SK-N-SH treated with all-trans-retinoic acid at 6 μM for 48 hours (cell line): Measurements from ENCODE around the gene ANAPC15.

Source experiments
- ATAC-seq: fragments of 200-7000 bp; cut with Tn5 transposase; 3 replicates; pipeline ENCODE4 v1.9.1; 2020; ENCODE audit warnings: mild to moderate bottlenecking, moderate library complexity
- BACH2 ChIP-seq: fragments of 250-450 bp; sonication (Bioruptor Pico); IDR thresholded peaks from 2 replicates; pipeline ENCODE4 v1.9.0; 2021; ENCODE audit warnings: mild to moderate bottlenecking, borderline replicate concordance
- CREB5 ChIP-seq: fragments of 250-450 bp; sonication (Bioruptor Pico); IDR thresholded peaks from 2 replicates; pipeline ENCODE4 v1.5.1; 2020; ENCODE audit warnings: low read depth, mild to moderate bottlenecking, moderate library complexity
- CSDC2 ChIP-seq: fragments of 250-450 bp; sonication (Bioruptor Pico); IDR thresholded peaks from 2 replicates; pipeline ENCODE4 v1.5.0; 2020; ENCODE audit warnings: mild to moderate bottlenecking, moderate library complexity
- ESRRG ChIP-seq: fragments of 250-450 bp; sonication (Bioruptor Pico); IDR thresholded peaks from 2 replicates; pipeline ENCODE4 v1.6.1; 2021; ENCODE audit warnings: mild to moderate bottlenecking
- GLIS3 ChIP-seq: fragments of 250-450 bp; sonication (Bioruptor Pico); IDR thresholded peaks from 2 replicates; pipeline ENCODE4 v1.5.0; 2020; ENCODE audit warnings: mild to moderate bottlenecking, moderate library complexity
- ISL1 ChIP-seq: fragments of 250-450 bp; sonication (Bioruptor Pico); IDR thresholded peaks from 2 replicates; pipeline ENCODE4 v2.1.2; 2022; ENCODE audit warnings: mild to moderate bottlenecking, moderate library complexity
- OSR1 ChIP-seq: fragments of 250-450 bp; sonication (Bioruptor Pico); IDR thresholded peaks from 2 replicates; pipeline ENCODE4 v1.8.0; 2022; ENCODE audit warnings: moderate library complexity, mild to moderate bottlenecking, inconsistent platforms
- PATZ1 ChIP-seq: fragments of 250-450 bp; sonication (Bioruptor Pico); IDR thresholded peaks from 2 replicates; pipeline ENCODE4 v1.8.0; 2020; ENCODE audit warnings: mild to moderate bottlenecking, moderate library complexity, borderline replicate concordance
- PPARA ChIP-seq: fragments of 250-450 bp; sonication (Bioruptor Pico); IDR thresholded peaks from 2 replicates; pipeline ENCODE4 v1.5.0; 2020; ENCODE audit warnings: mild to moderate bottlenecking, borderline replicate concordance
- RARB ChIP-seq: fragments of 250-450 bp; sonication (Bioruptor Pico); IDR thresholded peaks from 2 replicates; pipeline ENCODE4 v1.8.0; 2021; ENCODE audit warnings: mild to moderate bottlenecking, moderate library complexity
- SNAI2 ChIP-seq: fragments of 250-450 bp; sonication (Bioruptor Pico); IDR thresholded peaks from 2 replicates; pipeline ENCODE4 v1.5.0; 2020; ENCODE audit warnings: mild to moderate bottlenecking, moderate library complexity
- TCF4 ChIP-seq: fragments of 250-450 bp; sonication (Bioruptor Pico); IDR thresholded peaks from 2 replicates; pipeline ENCODE4 v1.8.0; 2021; ENCODE audit warnings: mild to moderate bottlenecking, moderate library complexity, borderline replicate concordance
- TOX ChIP-seq: fragments of 250-450 bp; sonication (Bioruptor Pico); IDR thresholded peaks from 2 replicates; pipeline ENCODE4 v1.8.0; 2021; ENCODE audit warnings: mild to moderate bottlenecking, moderate library complexity, borderline replicate concordance
- TSHZ2 ChIP-seq: fragments of 250-450 bp; sonication (Bioruptor Pico); IDR thresholded peaks from 2 replicates; pipeline ENCODE4 v1.5.0; 2020; ENCODE audit warnings: mild to moderate bottlenecking, moderate library complexity
- ZC3H10 ChIP-seq: fragments of 250-450 bp; sonication (Bioruptor Pico); IDR thresholded peaks from 2 replicates; pipeline ENCODE4 v1.5.1; 2021; ENCODE audit warnings: mild to moderate bottlenecking, moderate library complexity
- ZFP30 ChIP-seq: fragments of 450-650 bp; formaldehyde crosslinking; IDR thresholded peaks from 2 replicates; pipeline ENCODE4 v1.5.0; 2022; ENCODE audit warnings: mild to moderate bottlenecking, moderate library complexity
- ZNF565 ChIP-seq: fragments of 450-650 bp; formaldehyde crosslinking; conservative IDR thresholded peaks from 2 replicates; pipeline ENCODE4 v1.5.0; 2020; ENCODE audit warnings: low read depth, mild to moderate bottlenecking, moderate library complexity
- ZNF8 ChIP-seq: fragments of 450-650 bp; formaldehyde crosslinking; IDR thresholded peaks from 2 replicates; pipeline ENCODE4 v1.5.0; 2020; ENCODE audit warnings: mild to moderate bottlenecking, moderate library complexity
- TF ChIP-seq, protein P1 (sequence below): fragments of 250-450 bp; sonication (Bioruptor Pico); IDR thresholded peaks from 2 replicates; pipeline ENCODE4 v1.5.1; 2021; ENCODE audit warnings: mild to moderate bottlenecking, moderate library complexity
- TF ChIP-seq, protein P2 (sequence below): fragments of 250-450 bp; sonication (Bioruptor Pico); IDR thresholded peaks from 2 replicates; pipeline ENCODE4 v1.8.0; 2021; ENCODE audit warnings: low read depth, mild to moderate bottlenecking, moderate library complexity, borderline replicate concordance

The ANAPC15 gene

GRCh38 chr11:72112143-72112977, at the start of gene ANAPC15:
Gene ANAPC15, minus strand, starts transcription at chr11:72112695. Its CDS starts 1,419 bp downstream, at chr11:72111276.
- ATAC-seq, result peak; percentile 93
- TF ChIP-seq, protein P1, sequence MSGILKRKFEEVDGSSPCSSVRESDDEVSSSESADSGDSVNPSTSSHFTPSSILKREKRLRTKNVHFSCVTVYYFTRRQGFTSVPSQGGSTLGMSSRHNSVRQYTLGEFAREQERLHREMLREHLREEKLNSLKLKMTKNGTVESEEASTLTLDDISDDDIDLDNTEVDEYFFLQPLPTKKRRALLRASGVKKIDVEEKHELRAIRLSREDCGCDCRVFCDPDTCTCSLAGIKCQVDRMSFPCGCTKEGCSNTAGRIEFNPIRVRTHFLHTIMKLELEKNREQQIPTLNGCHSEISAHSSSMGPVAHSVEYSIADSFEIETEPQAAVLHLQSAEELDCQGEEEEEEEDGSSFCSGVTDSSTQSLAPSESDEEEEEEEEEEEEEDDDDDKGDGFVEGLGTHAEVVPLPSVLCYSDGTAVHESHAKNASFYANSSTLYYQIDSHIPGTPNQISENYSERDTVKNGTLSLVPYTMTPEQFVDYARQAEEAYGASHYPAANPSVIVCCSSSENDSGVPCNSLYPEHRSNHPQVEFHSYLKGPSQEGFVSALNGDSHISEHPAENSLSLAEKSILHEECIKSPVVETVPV (CRISPR knock-in tag), result no peak
- TF ChIP-seq ZNF8 (CRISPR knock-in tag) (no peak), GLIS3 (CRISPR knock-in tag) (no peak), ISL1 (CRISPR knock-in tag) (no peak), OSR1 (CRISPR knock-in tag) (no peak), RARB (CRISPR knock-in tag) (no peak), ZNF565 (CRISPR knock-in tag) (no peak), SNAI2 (CRISPR knock-in tag) (no peak), BACH2 (CRISPR knock-in tag) (no peak), ZC3H10 (CRISPR knock-in tag) (no peak)
- TF ChIP-seq, protein P2, sequence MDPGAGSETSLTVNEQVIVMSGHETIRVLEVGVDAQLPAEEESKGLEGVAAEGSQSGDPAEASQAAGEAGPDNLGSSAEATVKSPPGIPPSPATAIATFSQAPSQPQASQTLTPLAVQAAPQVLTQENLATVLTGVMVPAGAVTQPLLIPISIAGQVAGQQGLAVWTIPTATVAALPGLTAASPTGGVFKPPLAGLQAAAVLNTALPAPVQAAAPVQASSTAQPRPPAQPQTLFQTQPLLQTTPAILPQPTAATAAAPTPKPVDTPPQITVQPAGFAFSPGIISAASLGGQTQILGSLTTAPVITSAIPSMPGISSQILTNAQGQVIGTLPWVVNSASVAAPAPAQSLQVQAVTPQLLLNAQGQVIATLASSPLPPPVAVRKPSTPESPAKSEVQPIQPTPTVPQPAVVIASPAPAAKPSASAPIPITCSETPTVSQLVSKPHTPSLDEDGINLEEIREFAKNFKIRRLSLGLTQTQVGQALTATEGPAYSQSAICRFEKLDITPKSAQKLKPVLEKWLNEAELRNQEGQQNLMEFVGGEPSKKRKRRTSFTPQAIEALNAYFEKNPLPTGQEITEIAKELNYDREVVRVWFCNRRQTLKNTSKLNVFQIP, result no peak

DNA sequence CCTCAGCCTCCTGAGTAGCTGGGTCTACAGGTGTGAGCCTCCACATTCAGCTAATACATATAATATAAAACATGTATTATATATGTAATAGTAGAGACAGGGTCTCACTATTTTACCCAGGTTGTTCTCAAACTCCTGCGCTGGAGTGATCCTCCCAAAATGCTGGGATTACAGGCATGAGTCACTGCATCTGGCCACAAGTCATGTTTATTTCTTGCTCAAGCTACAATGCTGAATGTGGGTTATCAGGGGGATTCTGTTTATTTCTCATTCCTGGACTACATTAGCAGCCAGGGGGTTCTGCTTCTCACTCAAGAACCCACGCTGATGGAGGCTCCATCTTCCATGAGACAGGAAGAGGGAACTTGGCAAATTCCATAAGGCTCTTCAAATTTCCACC, 47.8 kb upstream of the ANAPC15 start:
- ATAC-seq, result no peak

More for the DNA sequence above, 47.8 kb upstream of the ANAPC15 start:
- TF ChIP-seq ZNF8 (CRISPR knock-in tag) (no peak), ZFP30 (no peak), CREB5 (CRISPR knock-in tag) (no peak), GLIS3 (CRISPR knock-in tag) (no peak), PPARA (CRISPR knock-in tag) (no peak), CSDC2 (CRISPR knock-in tag) (no peak), SNAI2 (CRISPR knock-in tag) (no peak), ISL1 (CRISPR knock-in tag) (no peak), OSR1 (CRISPR knock-in tag) (no peak), ZNF565 (CRISPR knock-in tag) (no peak), BACH2 (CRISPR knock-in tag) (no peak), TCF4 (CRISPR knock-in tag) (no peak), PATZ1 (CRISPR knock-in tag) (no peak), RARB (CRISPR knock-in tag) (no peak), TSHZ2 (no peak), TOX (CRISPR knock-in tag) (no peak), ZC3H10 (CRISPR knock-in tag) (no peak), ESRRG (CRISPR knock-in tag) (no peak)
